ENCODE results near the gene KRT39.

Gene KRT39

DNA sequence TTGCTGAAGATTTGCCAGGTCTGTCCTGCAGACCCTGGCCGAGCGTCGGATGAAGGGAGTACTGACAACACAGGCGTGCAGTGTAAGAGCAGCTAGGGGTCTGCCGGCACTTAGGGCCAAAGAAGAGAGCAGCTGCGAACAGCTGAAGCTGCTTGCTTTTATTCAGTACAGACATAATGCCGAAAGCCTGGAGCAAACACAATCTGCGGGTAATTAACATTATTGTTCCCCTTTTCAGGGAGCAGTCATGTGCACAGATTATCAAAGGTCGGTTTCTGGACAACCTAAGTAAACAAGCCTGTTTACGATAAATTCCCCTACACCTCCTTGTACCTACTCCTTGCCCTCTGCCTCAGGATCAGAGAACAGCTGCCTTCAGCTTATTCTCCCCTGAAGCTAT, 17.3 kb downstream of the KRT39 start:
- no peak for DNase-seq (ENCODE audit: low read depth)
- H3K4me3 ChIP-seq (ENCODE audit: control insufficient read depth, low read depth, low read length), result no peak overlapping the region
- TF ChIP-seq, protein P1, sequence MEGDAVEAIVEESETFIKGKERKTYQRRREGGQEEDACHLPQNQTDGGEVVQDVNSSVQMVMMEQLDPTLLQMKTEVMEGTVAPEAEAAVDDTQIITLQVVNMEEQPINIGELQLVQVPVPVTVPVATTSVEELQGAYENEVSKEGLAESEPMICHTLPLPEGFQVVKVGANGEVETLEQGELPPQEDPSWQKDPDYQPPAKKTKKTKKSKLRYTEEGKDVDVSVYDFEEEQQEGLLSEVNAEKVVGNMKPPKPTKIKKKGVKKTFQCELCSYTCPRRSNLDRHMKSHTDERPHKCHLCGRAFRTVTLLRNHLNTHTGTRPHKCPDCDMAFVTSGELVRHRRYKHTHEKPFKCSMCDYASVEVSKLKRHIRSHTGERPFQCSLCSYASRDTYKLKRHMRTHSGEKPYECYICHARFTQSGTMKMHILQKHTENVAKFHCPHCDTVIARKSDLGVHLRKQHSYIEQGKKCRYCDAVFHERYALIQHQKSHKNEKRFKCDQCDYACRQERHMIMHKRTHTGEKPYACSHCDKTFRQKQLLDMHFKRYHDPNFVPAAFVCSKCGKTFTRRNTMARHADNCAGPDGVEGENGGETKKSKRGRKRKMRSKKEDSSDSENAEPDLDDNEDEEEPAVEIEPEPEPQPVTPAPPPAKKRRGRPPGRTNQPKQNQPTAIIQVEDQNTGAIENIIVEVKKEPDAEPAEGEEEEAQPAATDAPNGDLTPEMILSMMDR (conservative IDR thresholded peaks at IDR 0.05; ENCODE audit: control insufficient read depth, insufficient read depth, low read depth, low read length), result no peak

DNA sequence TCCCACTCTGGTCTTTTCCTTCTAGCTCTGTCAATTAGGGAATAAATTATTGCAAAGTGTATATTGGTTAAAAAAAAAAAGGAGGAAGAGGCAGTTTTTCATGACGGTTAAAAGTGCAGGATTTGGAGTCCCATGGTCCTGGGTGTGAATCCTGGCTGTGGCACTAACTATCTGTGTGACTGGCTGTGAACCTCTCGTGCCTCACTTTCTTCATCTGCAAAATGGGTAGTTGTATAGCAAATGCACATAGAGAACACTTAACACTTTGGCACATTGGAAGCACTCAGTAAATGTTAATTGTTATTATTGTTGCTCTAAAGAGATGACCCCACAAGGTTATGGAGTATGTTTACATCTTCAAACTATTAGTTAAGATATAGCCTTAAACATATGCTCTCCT, 18.8 kb downstream of the KRT39 start:
- no peak overlapping the region for H3K4me3 ChIP-seq (ENCODE audit: control insufficient read depth, low read depth, low read length)
- DNase-seq (ENCODE audit: low read depth), result no peak
- TF ChIP-seq, protein P1 (conservative IDR thresholded peaks at IDR 0.05; ENCODE audit: control insufficient read depth, insufficient read depth, low read depth, low read length), result no peak

DNA sequence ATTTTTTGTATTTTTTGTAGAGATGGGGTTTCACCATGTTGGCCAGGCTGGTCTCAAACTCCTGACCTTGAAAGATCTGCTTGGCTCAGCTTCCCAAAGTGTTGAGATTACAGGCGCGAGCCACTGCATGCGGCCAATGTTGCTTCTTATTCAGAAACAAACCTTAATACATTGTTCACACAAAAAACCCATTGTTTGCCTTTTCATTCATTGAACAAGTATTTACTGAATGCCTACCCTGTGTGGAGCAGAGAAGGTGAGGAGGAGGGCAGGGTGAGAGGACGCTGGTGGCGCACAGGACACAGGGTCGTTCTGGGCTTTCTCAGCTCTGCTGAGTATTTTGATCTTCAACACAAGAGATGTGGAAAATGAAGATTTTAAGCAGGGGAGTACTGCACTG, 21.3 kb downstream of the KRT39 start:
- TF ChIP-seq, protein P1 (conservative IDR thresholded peaks at IDR 0.05; ENCODE audit: control insufficient read depth, insufficient read depth, low read depth, low read length), result no peak
- DNase-seq (ENCODE audit: low read depth), result no peak
- no peak overlapping the region for H3K4me3 ChIP-seq (ENCODE audit: control insufficient read depth, low read depth, low read length)

GRCh38 chr17:40944531-40944930, 22.2 kb downstream of the KRT39 start:
- no peak for DNase-seq (ENCODE audit: low read depth)
- TF ChIP-seq, protein P1 (conservative IDR thresholded peaks at IDR 0.05; ENCODE audit: control insufficient read depth, insufficient read depth, low read depth, low read length), result no peak
- no peak overlapping the region for H3K4me3 ChIP-seq (ENCODE audit: control insufficient read depth, low read depth, low read length)

DNA sequence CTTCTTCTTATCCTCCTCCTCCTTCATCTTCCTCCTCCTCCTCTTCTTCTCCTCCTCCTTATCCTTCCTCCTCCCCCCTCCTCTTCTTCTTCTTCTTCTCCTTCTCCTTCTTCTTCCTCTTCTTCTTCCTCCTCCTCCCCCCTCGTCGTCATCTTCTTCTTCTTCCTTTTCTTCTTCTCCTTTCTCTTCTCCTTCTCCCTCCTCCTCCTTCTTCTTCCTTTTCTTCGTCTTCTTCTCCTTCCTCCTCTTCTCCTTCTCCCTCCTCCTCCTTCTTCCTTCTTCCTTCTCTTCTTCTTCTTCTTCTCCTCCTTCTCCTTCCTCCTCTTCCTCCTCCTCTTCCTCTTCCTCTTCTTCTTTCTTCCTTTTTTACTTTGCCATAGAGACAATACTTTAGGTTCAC, 24.2 kb downstream of the KRT39 start:
- TF ChIP-seq, protein P1 (conservative IDR thresholded peaks at IDR 0.05; ENCODE audit: control insufficient read depth, insufficient read depth, low read depth, low read length), result no peak
- H3K4me3 ChIP-seq (ENCODE audit: control insufficient read depth, low read depth, low read length), result no peak overlapping the region
- no peak for DNase-seq (ENCODE audit: low read depth)

DNA sequence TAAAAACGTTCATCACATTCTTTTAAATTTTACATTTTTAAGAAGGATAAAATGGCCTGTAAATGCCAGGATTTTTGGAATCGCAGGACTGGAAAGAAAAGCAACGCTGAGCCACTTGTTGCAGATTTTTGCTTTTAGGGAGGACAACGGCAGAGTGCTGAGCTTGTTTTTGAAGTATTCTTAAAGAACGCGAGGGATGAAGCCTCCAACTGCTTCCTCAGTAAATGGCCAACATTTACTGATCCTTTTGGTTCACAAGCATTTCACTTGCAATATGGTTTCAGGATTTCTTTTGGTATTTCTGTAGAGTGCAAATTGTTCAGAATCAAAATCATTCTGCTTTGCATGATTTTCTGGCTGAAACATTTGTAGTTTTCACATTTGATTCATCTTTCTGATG, 26.5 kb downstream of the KRT39 start:
- no peak for DNase-seq (ENCODE audit: low read depth)
- H3K4me3 ChIP-seq (ENCODE audit: control insufficient read depth, low read depth, low read length), result no peak overlapping the region
- TF ChIP-seq, protein P1 (conservative IDR thresholded peaks at IDR 0.05; ENCODE audit: control insufficient read depth, insufficient read depth, low read depth, low read length), result no peak

- H3K4me3 ChIP-seq (ENCODE audit: control insufficient read depth, low read depth, low read length), result no peak overlapping the region
- DNase-seq (ENCODE audit: low read depth), result peak; percentile 67
- TF ChIP-seq, protein P1 (conservative IDR thresholded peaks at IDR 0.05; ENCODE audit: control insufficient read depth, insufficient read depth, low read depth, low read length), result no peak
These were observed 27.8 kb downstream of the KRT39 start for GRCh38 chr17:40938981-40939380.
